M059J (cell line): ENCODE data around the gene PGAP3. TPM values are rescaled to one million over a fixed set of nuclear protein-coding genes. Genes with fewer than 3 reads are reported as not detected.

ENCODE experiments used
- DNase-seq: peaks from one replicate; pipeline ENCODE4 v3.0.0-alpha.2; 2012; ENCODE audit warnings: low read depth
- total RNA-seq: library from RNA; depleted of rRNA; stranded (reverse); fragments of >200 nt; shearing (Covaris generic); gene quantifications from 2 replicates; pipeline ENCODE4 v1.2.3, GENCODE V29; 2014; rRNA removed

PGAP3 gene
- total RNA-seq, 1 experiment from 2014 or later: 9.2 TPM

GRCh38 chr17:39624313-39624712, 63.5 kb downstream of the PGAP3 start:
- no peak for DNase-seq

DNA sequence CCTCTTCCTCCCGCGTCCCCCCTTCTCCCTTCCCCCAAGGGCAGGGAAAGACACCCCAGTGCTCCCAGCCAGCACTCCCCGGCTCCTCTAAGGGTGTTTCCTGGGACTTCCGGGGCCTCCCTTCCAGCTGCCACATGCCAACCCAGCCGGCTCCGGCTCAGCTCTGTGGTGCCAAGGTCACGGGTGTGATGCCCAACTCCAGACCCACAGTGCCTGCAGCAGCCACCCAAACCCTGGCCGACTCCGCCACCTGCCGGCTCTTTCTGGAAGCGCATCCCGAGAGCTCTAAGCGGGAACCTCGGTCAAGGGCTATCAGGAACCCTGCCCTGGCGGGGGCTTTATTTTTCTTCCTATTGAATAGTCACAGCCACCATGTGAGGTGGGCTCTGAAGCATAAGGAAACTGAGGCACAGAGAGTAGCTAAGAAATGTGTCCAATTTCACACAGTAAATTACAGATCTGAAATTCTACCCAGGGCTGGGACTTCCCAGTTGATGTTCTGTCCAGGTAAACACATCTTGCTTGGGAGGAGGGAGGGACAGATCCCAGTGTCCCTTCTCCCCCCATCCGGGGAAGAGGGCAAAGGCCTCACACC, 64.4 kb downstream of the PGAP3 start:
- peak; percentile 63 for DNase-seq

DNA sequence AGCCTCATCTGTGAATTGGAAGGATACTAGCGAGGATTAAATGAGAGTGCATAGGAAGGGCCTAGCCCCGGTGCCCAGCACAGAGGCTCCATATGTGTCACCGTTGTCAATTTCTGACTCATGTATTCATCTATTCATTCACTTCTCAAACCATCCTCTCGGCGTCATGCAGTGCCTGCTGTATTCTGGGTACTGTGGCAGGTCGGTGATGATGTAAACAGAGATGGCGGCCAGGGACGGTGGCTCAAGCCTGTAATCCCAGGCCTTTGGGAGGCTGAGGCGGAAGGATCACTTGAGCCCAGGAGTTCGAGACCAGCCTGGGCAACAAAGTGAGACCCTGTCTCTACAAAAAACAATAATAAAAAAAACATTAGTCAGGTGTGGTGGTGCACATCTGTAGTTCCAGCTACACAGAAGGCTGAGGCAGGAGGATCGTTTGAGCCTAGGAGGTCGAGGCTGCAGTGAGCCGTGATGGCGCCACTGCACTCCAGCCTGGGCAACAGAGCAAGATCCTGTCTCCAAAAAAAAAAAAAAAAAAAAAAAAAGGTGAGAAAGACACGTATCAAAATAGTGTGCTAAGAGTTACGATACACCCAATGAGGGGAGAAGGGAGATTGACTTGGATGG, 65.4 kb downstream of the PGAP3 start:
- DNase-seq: peak; percentile 51

DNA sequence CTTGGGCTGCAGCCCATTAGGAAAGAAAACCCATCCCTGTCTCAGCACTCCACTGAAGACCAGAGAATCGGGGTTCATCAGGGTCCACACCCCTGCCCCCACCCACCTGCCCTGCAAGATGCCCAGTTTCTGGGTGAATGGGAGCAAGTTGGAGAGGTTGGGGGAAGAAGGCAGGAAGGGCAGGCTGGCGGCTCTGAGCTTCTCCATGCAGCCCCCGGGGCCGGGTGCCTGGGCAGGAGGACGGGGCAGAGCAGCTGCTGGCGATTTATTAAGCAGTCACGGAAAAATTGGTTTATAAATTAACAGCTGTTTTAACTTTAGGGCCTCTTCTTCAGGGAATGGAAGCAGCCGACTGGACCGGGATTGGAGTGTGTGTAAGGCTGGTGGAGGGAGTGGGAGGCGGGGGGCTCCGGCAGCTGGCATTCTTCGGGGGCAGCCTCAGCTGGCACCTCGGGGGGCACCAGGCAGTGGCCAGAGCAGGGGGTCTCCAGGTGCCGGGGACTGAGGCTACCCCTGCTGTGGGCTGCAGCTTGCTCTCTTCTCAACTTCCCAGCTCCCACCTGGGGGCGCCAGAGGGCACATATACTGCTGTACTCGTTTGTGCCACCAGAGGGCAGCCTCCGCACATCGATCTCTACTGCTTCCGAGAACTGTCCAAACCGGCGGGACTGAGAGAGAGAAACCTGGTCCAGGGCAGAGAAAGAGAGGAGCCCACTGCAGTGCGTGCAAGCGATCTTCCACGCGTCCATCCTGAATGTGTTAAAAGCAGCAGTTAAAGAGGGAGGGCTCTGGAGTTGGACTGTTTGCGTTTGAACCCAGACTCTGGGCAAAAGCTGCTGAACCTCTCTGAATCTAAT, 66.1 kb downstream of the PGAP3 start:
- peak; percentile 77 for DNase-seq

Other genes with a start within 250 kb of the PGAP3 start
- 15.3 and 18.7 TPM in 2 replicates for gene MED1, start 236.8 kb downstream of the PGAP3 start, total RNA-seq
- gene CDK12, start 226.6 kb downstream of the PGAP3 start, total RNA-seq: 21.5 and 30.7 TPM in 2 replicates
- gene NEUROD2, start 80.1 kb downstream of the PGAP3 start, total RNA-seq: not detected in 2 replicates
- gene PPP1R1B, start 61.1 kb downstream of the PGAP3 start, total RNA-seq: not detected in 2 replicates
- 20.8 and 33.1 TPM in 2 replicates for gene STARD3, start 50.9 kb downstream of the PGAP3 start, total RNA-seq
- 0.05 TPM in 1 of 2 replicates, not detected in the other for gene TCAP, start 22.7 kb downstream of the PGAP3 start, total RNA-seq
- gene PNMT, start 19.6 kb downstream of the PGAP3 start, total RNA-seq: not detected in 2 replicates
- gene ERBB2, start 12.0 kb upstream of the PGAP3 start, total RNA-seq: 1.2 and 1.8 TPM in 2 replicates
- gene MIEN1, start 42.5 kb upstream of the PGAP3 start, total RNA-seq: 84.5 and 89.4 TPM in 2 replicates
- not detected in 2 replicates for gene GRB7, start 49.9 kb upstream of the PGAP3 start, total RNA-seq
- not detected in 2 replicates for gene IKZF3, start 176.3 kb upstream of the PGAP3 start, total RNA-seq
- not detected in 2 replicates for gene ZPBP2, start 180.1 kb upstream of the PGAP3 start, total RNA-seq
- 0.15 and 1.5 TPM in 2 replicates for gene GSDMB, start 230.6 kb upstream of the PGAP3 start, total RNA-seq
- 28.9 and 42.7 TPM in 2 replicates for gene ORMDL3, start 239.5 kb upstream of the PGAP3 start, total RNA-seq
- not detected in 2 replicates for gene LRRC3C, start 239.7 kb upstream of the PGAP3 start, total RNA-seq